ENCODE measurements around the gene CDKN2AIPNL.

The CDKN2AIPNL gene

DNA sequence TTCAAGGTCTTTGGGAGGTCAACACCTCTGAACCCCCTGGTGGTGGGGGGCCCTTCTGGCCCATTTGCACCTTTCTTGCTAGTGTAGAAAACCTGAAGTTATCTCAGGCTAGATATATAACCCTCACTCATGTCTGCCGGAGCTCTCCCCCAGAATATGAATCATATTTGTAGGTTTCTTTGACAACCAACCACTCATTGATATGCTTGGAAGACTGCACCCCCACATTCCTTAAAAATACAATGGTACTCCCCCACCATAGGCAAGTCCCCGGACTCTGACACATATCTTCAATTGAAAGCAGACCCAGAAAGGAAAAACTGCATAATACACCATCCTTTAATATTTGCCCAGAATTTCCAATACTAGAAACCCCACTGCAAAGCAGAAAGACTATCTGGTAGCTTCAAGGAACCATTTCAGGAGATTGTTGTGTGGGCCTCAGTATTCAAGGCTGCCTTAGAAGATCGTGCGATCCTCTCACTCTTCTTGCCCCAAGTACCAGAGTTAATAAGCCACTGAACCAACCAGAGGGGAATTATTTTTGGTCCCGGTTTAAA lies 41.3 kb downstream of the CDKN2AIPNL start:
- TF ChIP-seq CTCF (IDR thresholded peaks at IDR 0.05; ENCODE audit: borderline replicate concordance, extremely low read depth, low read length, poor library complexity, severe bottlenecking) (no peak), EZH2 (IDR thresholded peaks at IDR 0.05; ENCODE audit: borderline replicate concordance, low read depth, low read length, severe bottlenecking) (no peak)
- Histone ChIP-seq H3K27ac (ENCODE audit: low read length) (peak overlapping the region; percentile 99), H3K27me3 (ENCODE audit: insufficient read depth, low read length, poor library complexity) (no peaks in the 10 kb centered on the region), H4K20me1 (ENCODE audit: insufficient read depth, low read length) (peaks cover 19% of the 10 kb centered on the region), H3K4me3 (ENCODE audit: low read depth in 1 of 2, low read length in 2 of 2) (peak overlapping the region; percentile 92 to 94), H3K79me2 (ENCODE audit: insufficient read depth, low read length) (peaks cover 85% of the 10 kb centered on the region), H3K36me3 (ENCODE audit: insufficient read depth, low read length) (peaks cover 17% of the 10 kb centered on the region), H3K4me1 (ENCODE audit: insufficient read depth, low read length) (peaks cover 65% of the 10 kb centered on the region), H3K9ac (ENCODE audit: low read depth, low read length) (peak overlapping the region; percentile 89), H3K9me3 (ENCODE audit: insufficient read depth, low read length, severe bottlenecking) (no peaks in the 10 kb centered on the region), H3K4me2 (ENCODE audit: insufficient read depth, low read length) (peak overlapping the region; percentile 77), H2AFZ (ENCODE audit: low read depth, low read length) (peak overlapping the region; percentile 94)
- no peak for ATAC-seq (ENCODE audit: insufficient read depth, low read depth)
- no peak for DNase-seq

GRCh38 chr5:134365604-134366003 lies 46.1 kb downstream of the CDKN2AIPNL start:
- DNase-seq (no peak), ATAC-seq (ENCODE audit: insufficient read depth, low read depth) (no peak)
- no peak overlapping the region for H2AFZ ChIP-seq (ENCODE audit: low read depth, low read length)
- H3K27ac ChIP-seq (ENCODE audit: low read length): no peak overlapping the region
- TF ChIP-seq EZH2 (IDR thresholded peaks at IDR 0.05; ENCODE audit: borderline replicate concordance, low read depth, low read length, severe bottlenecking) (no peak), CTCF (IDR thresholded peaks at IDR 0.05; ENCODE audit: borderline replicate concordance, extremely low read depth, low read length, poor library complexity, severe bottlenecking) (no peak)
- H3K79me2 ChIP-seq (ENCODE audit: insufficient read depth, low read length): peaks cover 46% of the 10 kb centered on the region
- no peaks in the 10 kb centered on the region for H4K20me1 ChIP-seq (ENCODE audit: insufficient read depth, low read length)
- H3K27me3 ChIP-seq (ENCODE audit: insufficient read depth, low read length, poor library complexity): no peaks in the 10 kb centered on the region
- H3K9me3 ChIP-seq (ENCODE audit: insufficient read depth, low read length, severe bottlenecking): no peaks in the 10 kb centered on the region
- H3K4me1 ChIP-seq (ENCODE audit: insufficient read depth, low read length): peaks cover 41% of the 10 kb centered on the region
- 0 out of 2 replicates have a peak, but pooled peaks cover 4% of the 10 kb centered on the region for H3K36me3 ChIP-seq (ENCODE audit: insufficient read depth, low read length)
- peak overlapping the region; percentile 68; the same call in 1 of the 2 replicates for H3K9ac ChIP-seq (ENCODE audit: low read depth, low read length)
- peak overlapping the region; percentile 81 for H3K4me2 ChIP-seq (ENCODE audit: insufficient read depth, low read length)
- H3K4me3 ChIP-seq (ENCODE audit: low read depth in 1 of 2, low read length in 2 of 2): peak overlapping the region in 1 of 2 experiments; percentile 12; a peak in 1 of 4 replicates

DNA sequence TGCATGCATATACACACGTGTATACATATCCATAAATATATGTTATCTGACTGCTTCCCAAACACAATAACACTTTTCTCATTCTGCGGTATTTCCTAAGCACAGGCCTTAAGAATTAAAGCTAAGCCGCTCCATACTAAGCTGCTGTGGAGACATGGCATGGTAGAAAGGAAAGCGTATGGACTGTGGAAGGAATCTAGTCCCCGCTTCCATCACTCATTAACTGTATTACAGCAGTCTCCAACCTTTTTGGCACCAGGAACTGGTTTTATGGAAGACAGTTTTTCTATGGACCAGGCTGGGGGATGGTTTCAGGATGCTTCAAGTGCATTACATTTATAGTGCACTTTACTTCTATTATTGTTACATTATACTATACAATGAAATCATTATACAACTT lies 56.0 kb downstream of the CDKN2AIPNL start:
- Histone ChIP-seq H3K9me3 (ENCODE audit: insufficient read depth, low read length, severe bottlenecking) (no peaks in the 10 kb centered on the region), H3K4me3 (ENCODE audit: low read depth in 1 of 2, low read length in 2 of 2) (no peak overlapping the region), H4K20me1 (ENCODE audit: insufficient read depth, low read length) (no peaks in the 10 kb centered on the region), H3K36me3 (ENCODE audit: insufficient read depth, low read length) (no peaks in the 10 kb centered on the region), H3K4me1 (ENCODE audit: insufficient read depth, low read length) (no peaks in the 10 kb centered on the region), H3K27ac (ENCODE audit: low read length) (no peak overlapping the region), H3K4me2 (ENCODE audit: insufficient read depth, low read length) (no peak overlapping the region), H3K27me3 (ENCODE audit: insufficient read depth, low read length, poor library complexity) (no peaks in the 10 kb centered on the region), H2AFZ (ENCODE audit: low read depth, low read length) (no peak overlapping the region), H3K9ac (ENCODE audit: low read depth, low read length) (no peak overlapping the region), H3K79me2 (ENCODE audit: insufficient read depth, low read length) (no peaks in the 10 kb centered on the region)
- TF ChIP-seq CTCF (IDR thresholded peaks at IDR 0.05; ENCODE audit: borderline replicate concordance, extremely low read depth, low read length, poor library complexity, severe bottlenecking) (no peak), EZH2 (IDR thresholded peaks at IDR 0.05; ENCODE audit: borderline replicate concordance, low read depth, low read length, severe bottlenecking) (no peak)
- DNase-seq: no peak
- no peak for ATAC-seq (ENCODE audit: insufficient read depth, low read depth)

Data from DND-41 (cell line).